Right hindlimb (tissue), 1 donor: Measurements from ENCODE around the gene HMX1.

ENCODE experiments used
- DNase-seq: peaks from one replicate; pipeline ENCODE4 v3.0.0-alpha.2; 2018

Gene HMX1

GRCh38 chr4:8838961-8839431 lies 32.6 kb downstream of the HMX1 start:
- DNase-seq: no peak

GRCh38 chr4:8838296-8838960 lies 33.2 kb downstream of the HMX1 start:
- no peak for DNase-seq

GRCh38 chr4:8837181-8837841 lies 34.3 kb downstream of the HMX1 start:
- DNase-seq: no peak

- no peak for DNase-seq
Measured at GRCh38 chr4:8836664-8837171, 34.9 kb downstream of the HMX1 start.

- no peak for DNase-seq
Measured at GRCh38 chr4:8835521-8836365, 35.9 kb downstream of the HMX1 start.

GRCh38 chr4:8834681-8835220 lies 36.9 kb downstream of the HMX1 start:
- peak; percentile 15 for DNase-seq

GRCh38 chr4:8832113-8832915 lies 39.3 kb downstream of the HMX1 start:
- peak; percentile 42 for DNase-seq

GRCh38 chr4:8831221-8832112 lies 40.2 kb downstream of the HMX1 start:
- DNase-seq: no peak

- DNase-seq: no peak
Measured at GRCh38 chr4:8830611-8831200, 40.9 kb downstream of the HMX1 start.

GRCh38 chr4:8830056-8830455 lies 41.6 kb downstream of the HMX1 start:
- no peak for DNase-seq

- DNase-seq: no peak
Measured at GRCh38 chr4:8829584-8829983, 42.1 kb downstream of the HMX1 start.

- no peak for DNase-seq
Measured at GRCh38 chr4:8828869-8829268, 42.8 kb downstream of the HMX1 start.

GRCh38 chr4:8821151-8821950 lies 50.3 kb downstream of the HMX1 start:
- DNase-seq: no peak

GRCh38 chr4:8820178-8821102 lies 51.2 kb downstream of the HMX1 start:
- no peak for DNase-seq

GRCh38 chr4:8819473-8820177 lies 52.0 kb downstream of the HMX1 start:
- peak; percentile 26 for DNase-seq

GRCh38 chr4:8819019-8819418 lies 52.6 kb downstream of the HMX1 start:
- no peak for DNase-seq

GRCh38 chr4:8818063-8818881 lies 53.4 kb downstream of the HMX1 start:
- DNase-seq: peak; percentile 4

- DNase-seq: no peak
Measured at GRCh38 chr4:8817813-8818062, 53.9 kb downstream of the HMX1 start.
